CMK (cell line): ENCODE data around the gene RNF157.

ENCODE experiments used
- DNase-seq: peaks from one replicate; pipeline ENCODE4 v3.0.0-alpha.2; 2010; ENCODE audit warnings: low read depth

RNF157 gene

GRCh38 chr17:76122431-76123190 is 117.7 kb downstream of the RNF157 start:
- no peak for DNase-seq

- no peak for DNase-seq
These were observed 118.3 kb downstream of the RNF157 start for GRCh38 chr17:76121932-76122430.

GRCh38 chr17:76120658-76121008 is 119.7 kb downstream of the RNF157 start:
- no peak for DNase-seq

DNA sequence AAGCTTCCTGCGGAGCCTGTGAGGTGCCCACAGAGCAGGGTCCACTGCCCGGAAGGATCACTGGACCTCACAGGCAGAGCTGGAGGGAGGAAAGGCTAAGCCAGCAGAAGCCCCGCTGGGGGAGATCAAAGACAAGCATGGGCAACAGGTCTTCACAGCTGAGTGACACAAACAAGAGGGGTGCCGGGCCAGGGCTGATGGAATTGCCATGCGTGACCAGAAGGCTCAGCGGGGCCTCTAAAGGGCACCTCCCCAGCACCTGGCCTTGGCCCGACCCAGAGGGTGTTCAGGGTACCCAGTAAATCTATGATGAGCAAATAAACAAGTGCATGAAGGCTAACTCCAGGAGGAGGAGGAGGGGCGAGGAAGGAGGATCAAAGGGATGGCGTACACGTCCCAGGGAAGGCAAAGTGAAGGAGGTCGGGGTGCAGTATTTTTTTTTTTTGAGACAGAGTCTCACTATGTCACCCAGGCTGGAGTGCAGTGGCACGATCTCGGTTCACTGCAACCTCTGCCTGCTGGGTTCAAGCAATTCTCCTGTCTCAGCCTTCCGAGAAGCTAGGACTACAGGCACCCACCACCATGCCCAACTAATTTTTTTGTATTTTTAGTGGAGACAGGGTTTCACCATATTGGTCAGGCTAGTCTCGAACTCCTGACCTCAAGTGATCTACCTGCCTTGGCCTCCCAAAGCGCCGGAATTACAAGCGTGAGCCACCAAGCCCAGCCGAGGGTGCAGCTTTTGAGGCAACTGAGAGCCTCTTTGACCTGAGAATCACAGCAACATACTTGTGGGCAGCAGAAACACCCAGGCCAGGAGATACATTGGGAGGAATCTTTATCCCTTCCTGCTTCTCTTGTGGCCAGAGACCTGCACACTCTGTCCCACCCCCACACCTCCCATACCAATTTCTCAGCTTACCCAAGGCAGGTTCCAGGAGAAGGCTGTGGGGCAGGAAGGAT is 120.6 kb downstream of the RNF157 start:
- DNase-seq = no peak

GRCh38 chr17:76115138-76115754 is 125.0 kb downstream of the RNF157 start:
- no peak for DNase-seq

DNA sequence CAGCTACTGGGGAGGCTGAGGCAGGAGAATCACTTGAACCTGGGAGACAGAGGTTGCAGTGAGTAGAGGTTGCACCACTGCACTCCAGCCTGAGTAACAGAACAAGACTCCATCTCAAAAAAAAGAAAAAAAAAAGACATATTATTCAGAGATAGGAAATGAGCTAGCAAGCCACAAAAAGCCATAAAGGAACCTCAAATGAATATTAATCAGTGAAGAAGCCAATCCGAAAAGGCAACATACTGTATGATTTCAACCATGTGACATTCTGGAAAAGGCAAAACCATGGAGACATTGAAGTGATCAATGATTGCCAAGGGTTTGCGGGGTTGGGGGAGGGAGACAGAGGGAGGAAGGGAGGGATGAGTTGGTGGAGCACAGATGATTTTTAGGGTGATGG is 128.3 kb downstream of the RNF157 start:
- no peak for DNase-seq

- DNase-seq = peak; percentile 27
These were observed 132.8 kb downstream of the RNF157 start for GRCh38 chr17:76107509-76107908.

DNA sequence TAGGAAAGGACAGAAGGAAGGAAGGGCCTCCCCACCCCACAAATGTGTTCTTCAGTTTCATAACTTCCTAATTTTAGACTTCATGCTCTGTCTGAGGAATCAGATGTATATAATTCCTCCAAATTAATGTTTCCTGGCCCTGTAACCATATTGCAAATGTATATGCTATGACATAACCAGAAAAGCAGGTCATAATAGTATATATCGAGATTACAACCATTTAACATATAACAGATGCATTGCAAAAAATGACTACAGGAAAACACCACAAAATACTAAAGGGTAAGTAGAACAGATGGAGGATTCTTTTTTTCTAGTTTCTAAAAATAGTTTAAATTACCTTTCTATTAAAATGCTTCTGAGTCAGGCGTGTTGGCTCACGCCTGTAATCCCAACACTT is 133.6 kb downstream of the RNF157 start:
- DNase-seq = no peak

GRCh38 chr17:76104896-76105231 is 135.4 kb downstream of the RNF157 start:
- DNase-seq = no peak

DNA sequence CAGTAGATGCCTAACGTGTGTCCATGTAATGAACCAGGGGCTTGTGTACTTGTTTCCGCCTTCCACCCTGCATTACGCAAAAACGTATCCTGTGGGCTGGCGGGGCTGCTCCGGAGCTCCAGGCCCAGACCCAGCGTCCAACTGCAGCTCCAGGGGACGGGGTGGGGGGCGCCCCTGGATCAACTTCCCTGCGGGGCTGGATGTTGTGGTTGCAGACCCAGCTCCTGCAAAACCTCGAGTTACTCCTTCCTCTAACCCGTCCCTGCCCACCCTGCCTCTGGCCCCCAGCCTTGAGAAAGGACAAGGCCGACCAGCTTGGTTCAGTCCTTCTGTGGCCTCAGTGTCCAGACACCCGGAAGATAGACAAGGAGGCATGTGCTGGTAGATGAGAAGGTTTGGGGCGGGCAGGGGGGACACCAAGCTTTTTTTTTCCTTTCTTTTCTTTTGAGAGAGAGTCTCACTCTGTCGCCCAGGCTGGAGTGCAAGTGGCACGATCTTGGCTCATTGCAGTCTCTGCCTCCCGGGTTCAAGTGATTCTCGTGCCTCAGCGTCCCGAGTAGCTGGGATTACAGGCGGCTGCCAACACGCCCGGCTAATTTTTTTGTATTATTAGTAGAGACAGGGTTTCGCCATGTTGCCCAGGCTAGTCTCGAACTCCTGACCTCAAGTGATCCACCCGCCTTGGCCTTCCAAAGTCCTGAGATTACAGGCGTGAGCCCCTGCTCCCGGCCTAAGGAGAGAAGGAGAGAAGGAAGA is 136.0 kb downstream of the RNF157 start:
- DNase-seq = peak; percentile 26

DNA sequence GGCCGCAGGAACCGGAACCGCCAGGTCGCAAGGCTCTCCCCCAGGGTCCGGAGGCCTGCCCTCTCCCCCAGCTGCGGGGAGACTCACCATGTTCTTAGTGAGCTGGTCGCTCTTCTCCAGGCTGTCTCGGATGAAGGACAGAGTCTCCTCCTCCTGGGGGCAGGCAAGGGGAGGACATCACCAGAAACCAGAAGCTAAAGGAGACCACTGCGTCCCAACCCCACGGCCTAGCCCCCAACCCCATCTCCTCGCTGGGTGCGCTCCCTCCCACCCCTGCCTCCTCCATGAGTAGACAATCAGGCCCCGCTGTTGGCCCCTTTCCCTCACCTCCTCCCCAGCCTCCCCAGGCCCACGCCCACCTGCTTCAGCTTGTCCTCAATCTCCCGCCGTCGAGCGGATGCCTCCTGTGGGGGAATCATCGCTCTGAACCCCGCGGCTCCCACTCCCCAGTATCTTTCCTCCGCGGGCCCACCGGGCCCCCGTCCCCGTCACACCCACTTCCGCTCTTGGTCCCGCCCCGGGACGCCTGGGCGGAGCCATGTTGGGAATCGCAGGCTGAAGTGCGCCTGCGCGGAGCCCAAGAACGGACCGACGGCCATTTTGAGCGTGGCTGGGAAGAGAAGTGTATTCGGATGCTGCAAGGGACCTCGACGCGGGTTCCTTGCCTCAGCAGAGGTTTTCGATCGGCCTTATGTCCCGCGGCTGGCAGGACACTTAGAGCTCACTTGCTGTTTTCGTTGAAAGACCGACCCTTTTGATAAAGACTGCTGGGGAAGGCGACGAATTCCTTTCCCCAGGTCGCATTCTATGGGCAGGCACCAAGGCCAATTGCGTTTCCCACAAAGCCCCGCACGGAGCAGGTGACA is 136.8 kb downstream of the RNF157 start, which contains the start of gene EXOC7:
TSS of gene EXOC7 (minus strand) at position 514 of the 866 bp plus-strand sequence. CDS start at position 419, 95 bp downstream.
- peak; percentile 85 for DNase-seq

GRCh38 chr17:76102944-76103273 is 137.4 kb downstream of the RNF157 start:
- no peak for DNase-seq

DNA sequence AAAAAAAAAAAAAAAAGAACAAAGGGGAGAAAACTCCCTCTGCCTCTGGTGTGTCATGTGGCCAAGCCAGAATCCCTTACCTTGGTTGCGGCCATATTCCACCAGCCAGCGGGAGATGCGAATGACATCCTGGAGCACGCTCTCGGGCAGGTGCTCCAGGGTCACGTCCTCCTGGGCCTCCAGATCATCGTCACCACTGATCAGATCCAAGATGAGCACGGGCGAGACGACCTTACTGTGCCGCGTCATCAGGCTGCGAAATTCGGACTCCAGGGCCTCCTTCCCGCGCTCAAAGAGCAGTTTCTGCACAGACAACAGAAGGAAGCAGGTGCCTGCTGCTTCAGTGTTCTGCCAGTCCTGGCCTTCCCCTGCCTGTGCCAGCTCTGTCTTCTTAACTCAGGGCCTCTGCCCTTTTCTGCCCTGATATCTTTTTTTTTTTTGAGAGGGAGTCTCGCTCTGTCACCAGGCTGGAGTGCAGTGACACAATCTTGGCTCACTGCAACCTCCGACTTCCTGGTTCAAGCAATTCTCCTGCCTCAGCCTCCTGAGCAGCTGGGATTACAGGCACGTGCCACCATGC is 142.5 kb downstream of the RNF157 start:
- DNase-seq = no peak

GRCh38 chr17:76095943-76096342 is 144.3 kb downstream of the RNF157 start:
- no peak for DNase-seq

DNA sequence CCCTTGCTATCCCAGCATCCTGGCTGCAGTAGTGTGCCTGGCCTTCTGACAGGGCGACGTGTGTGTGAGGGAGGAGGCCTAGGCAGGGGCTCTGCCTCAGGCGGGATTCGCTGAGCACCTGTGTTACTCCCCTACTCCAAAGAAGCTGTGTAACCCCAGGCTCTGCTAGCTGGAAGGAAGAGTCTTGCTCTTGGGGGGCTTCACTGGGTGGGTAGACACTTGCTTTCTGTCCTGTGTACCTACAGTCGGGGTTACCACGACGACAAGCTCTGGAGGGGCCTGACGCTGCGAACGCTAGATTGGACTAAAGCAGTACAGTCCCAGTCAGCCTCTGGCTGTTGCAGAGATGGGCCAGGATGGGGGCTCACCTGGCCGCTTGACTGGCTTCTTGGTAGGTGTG is 146.2 kb downstream of the RNF157 start:
- DNase-seq = no peak

GRCh38 chr17:76092526-76093413 is 147.5 kb downstream of the RNF157 start:
- no peak for DNase-seq
